DMS153 (cell line): ENCODE data around the gene STXBP3.

Experiments used
- DNase-seq: peaks from one replicate; lab custom pipeline; 2025; lab: John Stamatoyannopoulos, UW

STXBP3 gene

GRCh38 chr1:108808438-108808837, 62.0 kb downstream of the STXBP3 start:
- no peak for DNase-seq

- no peak for DNase-seq
Observed at GRCh38 chr1:108811611-108812010, 65.1 kb downstream of the STXBP3 start.

- DNase-seq = no peak
Observed at GRCh38 chr1:108813326-108813725, 66.9 kb downstream of the STXBP3 start.

- DNase-seq = no peak
Observed at GRCh38 chr1:108814343-108815125, 68.1 kb downstream of the STXBP3 start.

GRCh38 chr1:108815566-108815965, 69.1 kb downstream of the STXBP3 start:
- no peak for DNase-seq

- DNase-seq = peak; percentile 79
Observed at GRCh38 chr1:108816049-108816893, 69.8 kb downstream of the STXBP3 start.

- peak; percentile 56 for DNase-seq
Observed at GRCh38 chr1:108817016-108817415, 70.5 kb downstream of the STXBP3 start.

- no peak for DNase-seq
Observed at GRCh38 chr1:108817811-108818210, 71.3 kb downstream of the STXBP3 start.

GRCh38 chr1:108819878-108820277, 73.4 kb downstream of the STXBP3 start:
- DNase-seq = no peak

- no peak for DNase-seq
Observed at GRCh38 chr1:108823632-108824031, 77.2 kb downstream of the STXBP3 start.

GRCh38 chr1:108824051-108824450, 77.6 kb downstream of the STXBP3 start:
- no peak for DNase-seq

- no peak for DNase-seq
Observed at GRCh38 chr1:108826081-108826635, 79.7 kb downstream of the STXBP3 start.

GRCh38 chr1:108828074-108828961, 81.8 kb downstream of the STXBP3 start:
- peak; percentile 44 for DNase-seq

- peak; percentile 14 for DNase-seq
Observed at GRCh38 chr1:108829498-108829916, 83.0 kb downstream of the STXBP3 start.

GRCh38 chr1:108830119-108831008, 83.9 kb downstream of the STXBP3 start:
- no peak for DNase-seq

GRCh38 chr1:108831225-108831624, 84.8 kb downstream of the STXBP3 start:
- DNase-seq = no peak

- DNase-seq = no peak
Observed at GRCh38 chr1:108832929-108833328, 86.5 kb downstream of the STXBP3 start.

GRCh38 chr1:108841703-108842102, 95.2 kb downstream of the STXBP3 start:
- no peak for DNase-seq

- no peak for DNase-seq
Observed at GRCh38 chr1:108842525-108843181, 96.2 kb downstream of the STXBP3 start.
